Measurements from ENCODE around the gene NTHL1.

Gene NTHL1

GRCh38 chr16:2082171-2082982 lies 34.7 kb upstream of the NTHL1 start:
- no peak for DNase-seq (ENCODE audit: extremely low spot score)
- ChIA-PET POLR2A (no interaction called here), CTCF (no interaction called here)
- TF ChIP-seq ZNF384 (IDR thresholded peaks at IDR 0.05) (no peak), FOXA1 (IDR thresholded peaks at IDR 0.05) (no peak), TARDBP (IDR thresholded peaks at IDR 0.05) (no peak), L3MBTL2 (conservative IDR thresholded peaks at IDR 0.05) (no peak), FOXM1 (IDR thresholded peaks at IDR 0.05; ENCODE audit: borderline replicate concordance) (no peak), SUZ12 (IDR thresholded peaks at IDR 0.05) (no peak), ARNT (IDR thresholded peaks at IDR 0.05) (no peak)

GRCh38 chr16:2081201-2082084 lies 33.8 kb upstream of the NTHL1 start:
- TF ChIP-seq LEF1 (IDR thresholded peaks at IDR 0.05; ENCODE audit: borderline replicate concordance), result no peak
- no peak for TF ChIP-seq SP1 (IDR thresholded peaks at IDR 0.05)
- no peak for TF ChIP-seq NFRKB (IDR thresholded peaks at IDR 0.05)
- no peak for TF ChIP-seq ARNT (IDR thresholded peaks at IDR 0.05)
- TF ChIP-seq FOXK2 (IDR thresholded peaks at IDR 0.05), result no peak
- TF ChIP-seq CTBP1 (IDR thresholded peaks at IDR 0.05; ENCODE audit: borderline replicate concordance), result no peak
- TF ChIP-seq TARDBP (IDR thresholded peaks at IDR 0.05), result no peak
- TF ChIP-seq HDGF (IDR thresholded peaks at IDR 0.05; ENCODE audit: borderline replicate concordance), result no peak
- no peak for TF ChIP-seq PKNOX1 (IDR thresholded peaks at IDR 0.05)
- TF ChIP-seq ZNF384 (IDR thresholded peaks at IDR 0.05), result no peak
- no peak for TF ChIP-seq L3MBTL2 (conservative IDR thresholded peaks at IDR 0.05)
- no peak for TF ChIP-seq SUZ12 (IDR thresholded peaks at IDR 0.05)
- TF ChIP-seq BHLHE40 (IDR thresholded peaks at IDR 0.05; ENCODE audit: borderline replicate concordance), result no peak
- TF ChIP-seq ELF4 (IDR thresholded peaks at IDR 0.05), result no peak
- no peak for TF ChIP-seq FOXA1 (IDR thresholded peaks at IDR 0.05)
- POLR2A ChIA-PET, result interaction anchor here (1.1 kb wide), 1 partner anchor 33 kb away, joined by 3 read pairs; no protein-coding TSS in a partner anchor
- CTCF ChIA-PET, result interaction anchor here (0.5 kb wide), 1 partner anchor 76 kb away, joined by 3 read pairs; no protein-coding TSS in a partner anchor

GRCh38 chr16:2079991-2080390 lies 32.4 kb upstream of the NTHL1 start:
- ChIA-PET POLR2A (interaction anchor here (1.1 to 1.5 kb wide), 2 partner anchors 32 to 115 kb away, joined by 3 to 6 read pairs; partner anchors contain the start of gene RPS2), CTCF (no interaction called here)
- no peak for DNase-seq (ENCODE audit: extremely low spot score)
- TF ChIP-seq CTBP1 (IDR thresholded peaks at IDR 0.05; ENCODE audit: borderline replicate concordance) (no peak), TARDBP (IDR thresholded peaks at IDR 0.05) (no peak), FOXM1 (IDR thresholded peaks at IDR 0.05; ENCODE audit: borderline replicate concordance) (no peak)

More at GRCh38 chr16:2081201-2082084, 33.8 kb upstream of the NTHL1 start:
- DNase-seq (ENCODE audit: extremely low spot score), result no peak

GRCh38 chr16:2079311-2079800 lies 31.7 kb upstream of the NTHL1 start:
- no peak for DNase-seq (ENCODE audit: extremely low spot score)
- POLR2A ChIA-PET, result interaction anchor here (1.0 to 1.5 kb wide), 3 partner anchors 12 to 114 kb away, joined by 4 to 6 read pairs (median 4); partner anchors contain the start of genes NTHL1, RPS2 and TSC2
- TF ChIP-seq FOXM1 (IDR thresholded peaks at IDR 0.05; ENCODE audit: borderline replicate concordance) (no peak), HDGF (IDR thresholded peaks at IDR 0.05; ENCODE audit: borderline replicate concordance) (no peak), NFRKB (IDR thresholded peaks at IDR 0.05) (no peak), ZNF384 (IDR thresholded peaks at IDR 0.05) (no peak), L3MBTL2 (conservative IDR thresholded peaks at IDR 0.05) (no peak), SP1 (IDR thresholded peaks at IDR 0.05) (no peak), ELF4 (IDR thresholded peaks at IDR 0.05) (no peak), FOXK2 (IDR thresholded peaks at IDR 0.05) (no peak), FOXA1 (IDR thresholded peaks at IDR 0.05) (no peak), CTBP1 (IDR thresholded peaks at IDR 0.05; ENCODE audit: borderline replicate concordance) (no peak), LEF1 (IDR thresholded peaks at IDR 0.05; ENCODE audit: borderline replicate concordance) (no peak), TARDBP (IDR thresholded peaks at IDR 0.05) (no peak), ARNT (IDR thresholded peaks at IDR 0.05) (no peak), PKNOX1 (IDR thresholded peaks at IDR 0.05) (no peak), SUZ12 (IDR thresholded peaks at IDR 0.05) (no peak), BHLHE40 (IDR thresholded peaks at IDR 0.05; ENCODE audit: borderline replicate concordance) (no peak)
- CTCF ChIA-PET, result interaction anchor here (0.5 to 0.7 kb wide), 2 partner anchors 22 to 32 kb away, joined by 3 read pairs; partner anchors contain the start of genes NTHL1 and TSC2

GRCh38 chr16:2078691-2079090 lies 31.1 kb upstream of the NTHL1 start:
- ChIA-PET CTCF (interaction anchor here (0.5 kb wide), 1 partner anchor 22 kb away, joined by 3 read pairs; no protein-coding TSS in a partner anchor), POLR2A (interaction anchor here (1.0 to 1.5 kb wide), 3 partner anchors 12 to 114 kb away, joined by 4 to 6 read pairs (median 4); partner anchors contain the start of genes NTHL1, RPS2 and TSC2)
- TF ChIP-seq SUZ12 (IDR thresholded peaks at IDR 0.05), result no peak
- no peak for TF ChIP-seq CTBP1 (IDR thresholded peaks at IDR 0.05; ENCODE audit: borderline replicate concordance)
- TF ChIP-seq PKNOX1 (IDR thresholded peaks at IDR 0.05), result no peak
- no peak for TF ChIP-seq L3MBTL2 (conservative IDR thresholded peaks at IDR 0.05)
- no peak for TF ChIP-seq ARNT (IDR thresholded peaks at IDR 0.05)
- no peak for TF ChIP-seq SP1 (IDR thresholded peaks at IDR 0.05)
- TF ChIP-seq FOXA1 (IDR thresholded peaks at IDR 0.05), result no peak
- no peak for TF ChIP-seq FOXK2 (IDR thresholded peaks at IDR 0.05)
- TF ChIP-seq LEF1 (IDR thresholded peaks at IDR 0.05; ENCODE audit: borderline replicate concordance), result no peak
- TF ChIP-seq ZNF384 (IDR thresholded peaks at IDR 0.05), result no peak
- TF ChIP-seq NFRKB (IDR thresholded peaks at IDR 0.05), result no peak
- no peak for TF ChIP-seq FOXM1 (IDR thresholded peaks at IDR 0.05; ENCODE audit: borderline replicate concordance)
- TF ChIP-seq ELF4 (IDR thresholded peaks at IDR 0.05), result no peak
- TF ChIP-seq BHLHE40 (IDR thresholded peaks at IDR 0.05; ENCODE audit: borderline replicate concordance), result no peak
- no peak for TF ChIP-seq TARDBP (IDR thresholded peaks at IDR 0.05)
- no peak for TF ChIP-seq HDGF (IDR thresholded peaks at IDR 0.05; ENCODE audit: borderline replicate concordance)
- DNase-seq (ENCODE audit: extremely low spot score), result no peak

Measured in HEK293T (cell line).